ENCODE measurements around the gene CPB2.

CPB2 gene

DNA sequence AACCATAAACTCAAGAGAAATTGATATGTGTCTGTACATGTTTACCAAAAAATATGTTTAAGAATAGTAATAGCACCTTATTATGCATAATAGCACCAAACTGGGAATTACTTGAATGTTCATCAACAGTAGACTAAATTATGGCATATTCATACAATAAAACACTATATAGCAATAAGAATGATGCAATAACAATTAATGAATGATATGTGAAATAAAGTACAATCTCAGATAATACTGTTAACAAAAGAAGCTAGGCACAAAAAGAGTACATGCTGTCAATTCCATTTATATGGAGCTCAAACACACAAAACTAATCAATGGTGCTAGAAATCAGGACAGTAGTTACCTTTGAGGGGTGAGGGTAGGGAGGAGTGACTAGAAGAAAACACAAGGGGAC, 88.6 kb downstream of the CPB2 start:
- TF ChIP-seq, protein P1, sequence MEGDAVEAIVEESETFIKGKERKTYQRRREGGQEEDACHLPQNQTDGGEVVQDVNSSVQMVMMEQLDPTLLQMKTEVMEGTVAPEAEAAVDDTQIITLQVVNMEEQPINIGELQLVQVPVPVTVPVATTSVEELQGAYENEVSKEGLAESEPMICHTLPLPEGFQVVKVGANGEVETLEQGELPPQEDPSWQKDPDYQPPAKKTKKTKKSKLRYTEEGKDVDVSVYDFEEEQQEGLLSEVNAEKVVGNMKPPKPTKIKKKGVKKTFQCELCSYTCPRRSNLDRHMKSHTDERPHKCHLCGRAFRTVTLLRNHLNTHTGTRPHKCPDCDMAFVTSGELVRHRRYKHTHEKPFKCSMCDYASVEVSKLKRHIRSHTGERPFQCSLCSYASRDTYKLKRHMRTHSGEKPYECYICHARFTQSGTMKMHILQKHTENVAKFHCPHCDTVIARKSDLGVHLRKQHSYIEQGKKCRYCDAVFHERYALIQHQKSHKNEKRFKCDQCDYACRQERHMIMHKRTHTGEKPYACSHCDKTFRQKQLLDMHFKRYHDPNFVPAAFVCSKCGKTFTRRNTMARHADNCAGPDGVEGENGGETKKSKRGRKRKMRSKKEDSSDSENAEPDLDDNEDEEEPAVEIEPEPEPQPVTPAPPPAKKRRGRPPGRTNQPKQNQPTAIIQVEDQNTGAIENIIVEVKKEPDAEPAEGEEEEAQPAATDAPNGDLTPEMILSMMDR (conservative IDR thresholded peaks at IDR 0.05; ENCODE audit: control insufficient read depth, insufficient read depth, low read depth, low read length) = no peak
- H3K4me3 ChIP-seq (ENCODE audit: control insufficient read depth, low read depth, low read length) = no peak overlapping the region
- no peak for DNase-seq (ENCODE audit: low read depth)

DNA sequence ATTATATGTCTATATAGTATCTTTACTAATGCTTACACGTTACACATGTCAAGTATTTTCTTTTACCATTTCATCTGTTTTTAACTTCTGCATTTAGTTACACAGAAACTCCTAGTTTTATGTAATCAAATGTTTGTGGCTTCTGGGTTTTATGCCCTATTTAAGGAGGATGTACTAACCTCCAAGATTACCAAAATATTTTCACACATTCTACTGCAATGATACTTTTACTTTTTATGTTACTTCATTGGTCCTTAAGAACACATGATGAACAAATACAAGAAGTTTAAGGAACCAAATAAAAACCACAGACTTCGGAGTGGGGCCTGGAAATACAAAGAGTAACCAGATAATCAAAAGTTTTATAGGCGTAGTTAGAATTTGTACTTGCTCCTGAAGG, 89.5 kb downstream of the CPB2 start:
- TF ChIP-seq, protein P1 (conservative IDR thresholded peaks at IDR 0.05; ENCODE audit: control insufficient read depth, insufficient read depth, low read depth, low read length) = no peak
- H3K4me3 ChIP-seq (ENCODE audit: control insufficient read depth, low read depth, low read length) = no peak overlapping the region
- no peak for DNase-seq (ENCODE audit: low read depth)

DNA sequence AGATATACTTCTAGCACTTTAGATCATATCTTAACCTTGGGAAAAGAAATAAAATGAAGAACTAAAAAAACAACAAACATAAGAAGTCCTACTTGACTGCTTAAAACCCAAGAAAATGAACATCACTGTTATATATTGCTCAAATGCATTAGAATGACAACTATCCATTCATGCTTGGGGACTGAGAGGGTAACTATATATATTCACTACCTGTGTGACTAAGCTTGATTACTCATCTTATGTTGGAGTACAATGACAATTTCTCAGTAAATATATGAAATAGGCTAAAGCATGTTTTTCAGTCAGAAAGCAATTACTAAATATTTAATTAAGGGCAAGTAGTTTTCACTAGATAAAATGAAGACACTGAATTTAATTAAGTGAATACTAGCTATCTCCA, 92.4 kb downstream of the CPB2 start:
- no peak for DNase-seq (ENCODE audit: low read depth)
- no peak overlapping the region for H3K4me3 ChIP-seq (ENCODE audit: control insufficient read depth, low read depth, low read length)
- TF ChIP-seq, protein P1 (conservative IDR thresholded peaks at IDR 0.05; ENCODE audit: control insufficient read depth, insufficient read depth, low read depth, low read length) = no peak

DNA sequence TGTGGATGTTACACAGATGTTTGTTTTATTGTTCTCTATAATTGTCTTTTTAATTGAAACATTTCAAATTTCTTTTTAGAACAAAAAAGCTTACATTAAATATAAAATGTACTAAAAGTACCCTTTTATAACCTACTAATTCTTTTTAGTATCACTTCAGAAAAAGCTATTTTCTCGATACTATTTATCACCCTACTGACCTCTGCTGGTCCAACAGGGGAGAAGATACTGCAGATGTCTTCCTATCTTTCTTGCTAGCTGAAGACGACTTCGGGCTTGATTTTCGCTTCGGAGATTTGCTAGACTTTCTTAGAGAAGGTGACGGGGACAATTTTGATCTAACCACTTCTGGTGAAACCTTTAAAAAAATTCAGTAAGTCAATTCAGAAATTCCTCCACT, 94.7 kb downstream of the CPB2 start:
- TF ChIP-seq, protein P1 (conservative IDR thresholded peaks at IDR 0.05; ENCODE audit: control insufficient read depth, insufficient read depth, low read depth, low read length) = peak; percentile 45
- peak; percentile 17 for DNase-seq (ENCODE audit: low read depth)
- H3K4me3 ChIP-seq (ENCODE audit: control insufficient read depth, low read depth, low read length) = no peak overlapping the region

DNA sequence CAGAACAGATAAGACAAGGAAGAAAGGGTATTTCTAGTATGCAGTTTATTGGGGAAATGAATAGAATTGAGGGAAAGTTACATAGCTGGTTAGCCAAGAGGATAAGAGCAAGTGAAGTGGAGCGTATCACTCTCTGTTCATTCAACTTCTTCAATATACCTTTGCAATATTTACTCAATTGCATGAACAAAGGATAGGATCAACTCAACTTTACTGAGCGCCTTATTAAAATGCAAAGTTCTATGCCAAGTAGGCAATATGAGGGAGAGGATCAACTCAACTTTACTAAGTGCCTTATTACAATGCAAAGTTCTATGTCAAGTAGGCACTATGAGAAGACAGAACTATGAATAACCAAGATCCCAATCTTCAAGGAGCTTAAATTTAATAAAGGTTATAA, 96.2 kb downstream of the CPB2 start:
- H3K4me3 ChIP-seq (ENCODE audit: control insufficient read depth, low read depth, low read length) = no peak overlapping the region
- DNase-seq (ENCODE audit: low read depth) = no peak
- TF ChIP-seq, protein P1 (conservative IDR thresholded peaks at IDR 0.05; ENCODE audit: control insufficient read depth, insufficient read depth, low read depth, low read length) = no peak

DNA sequence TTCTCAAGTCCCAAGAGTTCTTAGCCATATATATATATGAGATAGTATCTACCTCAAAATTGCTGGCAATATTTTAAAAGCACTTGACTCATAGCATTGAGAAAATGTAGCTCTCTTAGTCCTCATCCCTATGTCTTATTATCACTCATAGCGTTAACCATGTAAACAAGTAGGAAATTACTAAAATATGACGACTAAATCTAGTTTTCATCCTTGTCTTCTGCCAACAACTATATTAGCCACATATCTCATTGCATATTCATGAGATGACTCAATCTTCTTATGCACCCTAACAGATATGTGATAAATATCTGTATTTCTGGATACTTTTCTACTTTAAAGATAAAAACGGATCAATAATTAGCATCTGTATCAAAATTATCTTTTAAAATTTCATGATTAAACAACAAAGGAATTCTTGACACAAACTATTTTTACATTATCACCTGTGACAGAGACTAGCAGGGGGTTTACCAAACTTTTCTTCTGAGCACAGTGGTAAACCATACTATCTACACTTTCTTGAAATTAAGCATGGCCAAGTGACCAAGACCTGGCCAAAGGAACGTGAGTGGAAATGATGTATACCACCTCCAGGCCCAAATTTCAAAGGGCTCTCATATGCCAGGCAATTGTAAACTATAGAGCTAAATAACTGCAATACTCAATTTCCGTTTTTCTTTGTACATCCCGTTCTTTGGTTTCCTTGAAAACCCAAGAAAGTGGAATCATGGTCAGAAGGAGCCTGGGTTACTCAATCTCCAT, 98.0 kb downstream of the CPB2 start:
- TF ChIP-seq, protein P1 (conservative IDR thresholded peaks at IDR 0.05; ENCODE audit: control insufficient read depth, insufficient read depth, low read depth, low read length) = no peak
- DNase-seq (ENCODE audit: low read depth) = peak; percentile 17
- no peak overlapping the region for H3K4me3 ChIP-seq (ENCODE audit: control insufficient read depth, low read depth, low read length)

All from fibroblast of mammary gland (primary cell).